HEK293 (cell line): Measurements from ENCODE around the gene SPECC1.

Experiments used
- TF ChIP-seq, protein P1 (sequence below): fragments of 450-650 bp; formaldehyde crosslinking; IDR thresholded peaks from 2 replicates; pipeline ENCODE4 v1.5.1; 2016; ENCODE audit warnings: missing biosample characterization, missing genetic modification characterization
- TF ChIP-seq, protein P2 (sequence below): fragments of 450-650 bp; formaldehyde crosslinking; IDR thresholded peaks from 2 replicates; pipeline ENCODE4 v1.5.1; 2016; ENCODE audit warnings: missing biosample characterization, missing genetic modification characterization, low read depth

GRCh38 chr17:20170085-20170484 is 160.9 kb downstream of the SPECC1 start:
- TF ChIP-seq, protein P1, sequence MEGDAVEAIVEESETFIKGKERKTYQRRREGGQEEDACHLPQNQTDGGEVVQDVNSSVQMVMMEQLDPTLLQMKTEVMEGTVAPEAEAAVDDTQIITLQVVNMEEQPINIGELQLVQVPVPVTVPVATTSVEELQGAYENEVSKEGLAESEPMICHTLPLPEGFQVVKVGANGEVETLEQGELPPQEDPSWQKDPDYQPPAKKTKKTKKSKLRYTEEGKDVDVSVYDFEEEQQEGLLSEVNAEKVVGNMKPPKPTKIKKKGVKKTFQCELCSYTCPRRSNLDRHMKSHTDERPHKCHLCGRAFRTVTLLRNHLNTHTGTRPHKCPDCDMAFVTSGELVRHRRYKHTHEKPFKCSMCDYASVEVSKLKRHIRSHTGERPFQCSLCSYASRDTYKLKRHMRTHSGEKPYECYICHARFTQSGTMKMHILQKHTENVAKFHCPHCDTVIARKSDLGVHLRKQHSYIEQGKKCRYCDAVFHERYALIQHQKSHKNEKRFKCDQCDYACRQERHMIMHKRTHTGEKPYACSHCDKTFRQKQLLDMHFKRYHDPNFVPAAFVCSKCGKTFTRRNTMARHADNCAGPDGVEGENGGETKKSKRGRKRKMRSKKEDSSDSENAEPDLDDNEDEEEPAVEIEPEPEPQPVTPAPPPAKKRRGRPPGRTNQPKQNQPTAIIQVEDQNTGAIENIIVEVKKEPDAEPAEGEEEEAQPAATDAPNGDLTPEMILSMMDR = no peak
- TF ChIP-seq, protein P2, sequence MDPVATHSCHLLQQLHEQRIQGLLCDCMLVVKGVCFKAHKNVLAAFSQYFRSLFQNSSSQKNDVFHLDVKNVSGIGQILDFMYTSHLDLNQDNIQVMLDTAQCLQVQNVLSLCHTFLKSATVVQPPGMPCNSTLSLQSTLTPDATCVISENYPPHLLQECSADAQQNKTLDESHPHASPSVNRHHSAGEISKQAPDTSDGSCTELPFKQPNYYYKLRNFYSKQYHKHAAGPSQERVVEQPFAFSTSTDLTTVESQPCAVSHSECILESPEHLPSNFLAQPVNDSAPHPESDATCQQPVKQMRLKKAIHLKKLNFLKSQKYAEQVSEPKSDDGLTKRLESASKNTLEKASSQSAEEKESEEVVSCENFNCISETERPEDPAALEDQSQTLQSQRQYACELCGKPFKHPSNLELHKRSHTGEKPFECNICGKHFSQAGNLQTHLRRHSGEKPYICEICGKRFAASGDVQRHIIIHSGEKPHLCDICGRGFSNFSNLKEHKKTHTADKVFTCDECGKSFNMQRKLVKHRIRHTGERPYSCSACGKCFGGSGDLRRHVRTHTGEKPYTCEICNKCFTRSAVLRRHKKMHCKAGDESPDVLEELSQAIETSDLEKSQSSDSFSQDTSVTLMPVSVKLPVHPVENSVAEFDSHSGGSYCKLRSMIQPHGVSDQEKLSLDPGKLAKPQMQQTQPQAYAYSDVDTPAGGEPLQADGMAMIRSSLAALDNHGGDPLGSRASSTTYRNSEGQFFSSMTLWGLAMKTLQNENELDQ = no peak
